Measurements from ENCODE around the gene ARHGAP29. TPM values are rescaled to one million over a fixed set of nuclear protein-coding genes. Genes with fewer than 3 reads are reported as not detected.

The ARHGAP29 gene
- total and polyA plus RNA-seq, 10 of the 15 experiments (the other 5 are each of a cell fraction or from before 2014, with no cell fraction given) = under 0.01 to 0.43 (median 0.10) TPM; not detected in 4

- TF ChIP-seq ZZZ3 (IDR thresholded peaks at IDR 0.05; ENCODE audit: control insufficient read depth, insufficient read length, low read depth) (no peak), MTA2 (IDR thresholded peaks at IDR 0.05; ENCODE audit: low read depth) (no peak), POLR2AphosphoS2 (IDR thresholded peaks at IDR 0.05; ENCODE audit: low read depth, low read length) (no peak), SMAD1 (IDR thresholded peaks at IDR 0.05; ENCODE audit: low read depth, partially characterized antibody) (no peak), SKIL (IDR thresholded peaks at IDR 0.05; ENCODE audit: low read depth, poor library complexity, severe bottlenecking) (no peak), CHD4 (IDR thresholded peaks at IDR 0.05) (no peak), NFIC (IDR thresholded peaks at IDR 0.05; ENCODE audit: low read depth, low read length) (no peak), BCLAF1 (IDR thresholded peaks at IDR 0.05) (no peak), HSF1 (IDR thresholded peaks at IDR 0.05; ENCODE audit: low read depth, low read length) (no peak), BCL3 (IDR thresholded peaks at IDR 0.05; ENCODE audit: borderline replicate concordance, insufficient read depth, low read depth, low read length, poor library complexity, severe bottlenecking) (no peak), POLR2AphosphoS5 (IDR thresholded peaks at IDR 0.05; ENCODE audit: low read length) (no peak), CBX5 (IDR thresholded peaks at IDR 0.05; ENCODE audit: low read depth) (no peak), MLLT1 (IDR thresholded peaks at IDR 0.05) (no peak)
Measured at GRCh38 chr1:94125551-94126514, 111.6 kb downstream of the ARHGAP29 start (continued).

Measured in GM12878 (cell line).